GM19099 (cell line): ENCODE measurements around the gene PPP2R1A.

Experiments
- POLR2A ChIP-seq: IDR thresholded peaks from 3 replicates; pipeline ENCODE4 v1.6.1; 2011; ENCODE audit warnings: low read depth; ENCODE audit not compliant: insufficient read length; ENCODE audit errors: extremely low read depth

Gene PPP2R1A

GRCh38 chr19:52274191-52274590 is 84.3 kb downstream of the PPP2R1A start:
- no peak for TF ChIP-seq POLR2A

GRCh38 chr19:52275988-52276387 is 86.1 kb downstream of the PPP2R1A start:
- no peak for TF ChIP-seq POLR2A

GRCh38 chr19:52277471-52277870 is 87.6 kb downstream of the PPP2R1A start:
- TF ChIP-seq POLR2A = no peak
